SK-N-SH (cell line): ENCODE results near the gene ZNF107. TPM values are rescaled to one million over a fixed set of nuclear protein-coding genes. Genes with fewer than 3 reads are reported as not detected.

Experiments used
- CTCF ChIA-PET: fragments of 300-600, 350-600 bp; formaldehyde crosslinking; extraction: SDS; loops from one replicate; lab custom pipeline; 2021; lab: Yijun Ruan, JAX
- POLR2A ChIA-PET: fragments of 350-600 bp; sonication (Branson Sonifier 250); formaldehyde crosslinking; extraction: SDS; loops from one replicate; lab custom pipeline; 2020; ENCODE audit warnings: antibody characterized with exemption, inconsistent platforms; lab: Yijun Ruan, JAX
- DNase-seq: peaks from one replicate; pipeline ENCODE4 v3.0.0; 2012
- H2AFZ ChIP-seq: fragments of 200-600 bp; sonication (generic); 2 replicates; pipeline ENCODE4 v1.8.1; 2016; ENCODE audit warnings: antibody characterized with exemption, mild to moderate bottlenecking, low read depth
- H3F3A ChIP-seq: fragments of 200-600 bp; sonication (generic); replicated peaks from 2 replicates; pipeline ENCODE3; 2016; ENCODE audit warnings: antibody characterized with exemption, mild to moderate bottlenecking; ENCODE audit not compliant: insufficient read depth
- H3K27ac ChIP-seq, 2 experiments: fragments of 200-500 bp in 1 of 2; fragments of 200-600 bp in 1 of 2; sonication (Bioruptor generic) in 1 of 2; sonication (generic), shearing (Covaris generic) in 1 of 2; 2 replicates each; pipeline versions ENCODE4 v1.5.1 to v1.6.1; 2014 to 2016; ENCODE audit warnings: low read depth in 2 of 2, inconsistent platforms in 1 of 2, low read length in 1 of 2, mild to moderate bottlenecking in 1 of 2, mixed read lengths in 1 of 2
- H3K27me3 ChIP-seq: fragments of 200-600 bp; sonication (generic), shearing (Covaris generic); 2 replicates; pipeline ENCODE4 v1.6.1; 2016; ENCODE audit warnings: mixed run types; ENCODE audit not compliant: insufficient read depth
- H3K36me3 ChIP-seq, 2 experiments: fragments of 200-500 bp in 1 of 2; fragments of 200-600 bp in 1 of 2; sonication (Bioruptor generic) in 1 of 2; sonication (generic) in 1 of 2; replicated peaks in 1 of 2; 2 replicates each; pipeline versions ENCODE3 to v1.5.1; 2014 to 2016; ENCODE audit warnings: low read length in 1 of 2, mild to moderate bottlenecking in 1 of 2; ENCODE audit not compliant: insufficient read depth in 2 of 2, control insufficient read depth in 1 of 2
- H3K4me1 ChIP-seq, 2 experiments: fragments of 200-500 bp in 1 of 2; fragments of 200-600 bp in 1 of 2; sonication (Bioruptor generic) in 1 of 2; sonication (generic), shearing (Covaris generic) in 1 of 2; 2 replicates each; pipeline versions ENCODE4 v1.5.1 to v1.6.1; 2014 to 2016; ENCODE audit warnings: low read depth in 1 of 2, low read length in 1 of 2, mixed run types in 1 of 2; ENCODE audit not compliant: insufficient read depth in 2 of 2, control insufficient read depth in 1 of 2
- H3K4me2 ChIP-seq: fragments of 200-600 bp; sonication (generic), shearing (Covaris generic); 2 replicates; pipeline ENCODE4 v1.6.1; 2017; ENCODE audit warnings: mixed run types
- H3K4me3 ChIP-seq, 2 experiments: fragments of 200-500 bp in 1 of 2; fragments of 200-600 bp in 1 of 2; sonication (Bioruptor generic) in 1 of 2; sonication (generic), shearing (Covaris generic) in 1 of 2; 2 replicates each; pipeline versions ENCODE4 v1.5.1 to v1.8.1; 2014 to 2016; ENCODE audit warnings: low read depth in 2 of 2, inconsistent platforms in 1 of 2, low read length in 1 of 2, mild to moderate bottlenecking in 1 of 2, mixed read lengths in 1 of 2, moderate library complexity in 1 of 2
- H3K79me2 ChIP-seq: fragments of 200-600 bp; sonication (generic); 2 replicates; pipeline ENCODE4 v1.8.1; 2017; ENCODE audit warnings: mild to moderate bottlenecking; ENCODE audit not compliant: insufficient read depth
- H3K9ac ChIP-seq: fragments of 200-600 bp; sonication (generic); 2 replicates; pipeline ENCODE4 v1.6.1; 2017; ENCODE audit warnings: mixed run types
- H3K9me2 ChIP-seq: fragments of 200-600 bp; sonication (generic); 2 replicates; pipeline ENCODE4 v1.6.1; 2017; ENCODE audit warnings: mixed run types
- H3K9me3 ChIP-seq: fragments of 200-600 bp; sonication (generic); 2 replicates; pipeline ENCODE4 v1.6.1; 2017; ENCODE audit warnings: mixed run types, mild to moderate bottlenecking, moderate library complexity
- H4K20me1 ChIP-seq: fragments of 200-600 bp; sonication (generic); 2 replicates; pipeline ENCODE4 v1.6.1; 2017; ENCODE audit warnings: mild to moderate bottlenecking, mixed run types; ENCODE audit not compliant: insufficient read depth
- CHD2 ChIP-seq: fragments of 150-350 bp; IDR thresholded peaks from 2 replicates; pipeline ENCODE4 v1.6.1; 2018; ENCODE audit warnings: low read length; ENCODE audit not compliant: partially characterized antibody
- EP300 ChIP-seq, 2 experiments: IDR thresholded peaks; 2 replicates each; pipeline versions ENCODE4 v1.4.0 to v1.6.1; 2012; ENCODE audit warnings: borderline replicate concordance in 1 of 2, low read depth in 1 of 2, low read length in 1 of 2
- FOSL2 ChIP-seq: IDR thresholded peaks from 2 replicates; pipeline ENCODE4 v1.4.0; 2012; ENCODE audit warnings: low read depth, mild to moderate bottlenecking, moderate library complexity, borderline replicate concordance
- FOXM1 ChIP-seq: IDR thresholded peaks from 2 replicates; pipeline ENCODE4 v1.4.0; 2012; ENCODE audit warnings: low read depth, mild to moderate bottlenecking
- GATA2 ChIP-seq: sonication (generic); formaldehyde crosslinking; IDR thresholded peaks from 2 replicates; pipeline ENCODE4 v1.5.0; 2020; ENCODE audit warnings: mild to moderate bottlenecking, missing genetic modification reagents
- MXI1 ChIP-seq: IDR thresholded peaks from 2 replicates; pipeline ENCODE4 v1.6.1; 2012; ENCODE audit warnings: mild to moderate bottlenecking, low read depth, low read length, improper control_type of control experiment
- NRF1 ChIP-seq: IDR thresholded peaks from 2 replicates; pipeline ENCODE4 v1.6.1; 2012; ENCODE audit warnings: low read depth, mild to moderate bottlenecking, low read length
- RAD21 ChIP-seq: IDR thresholded peaks from 2 replicates; pipeline ENCODE4 v1.6.1; 2012; ENCODE audit warnings: mild to moderate bottlenecking, low read length
- RCOR1 ChIP-seq: fragments of 150-350 bp; IDR thresholded peaks from 2 replicates; pipeline ENCODE4 v1.6.1; 2017; ENCODE audit warnings: antibody characterized with exemption, low read length
- SMC3 ChIP-seq: IDR thresholded peaks from 2 replicates; pipeline ENCODE4 v1.6.1; 2012; ENCODE audit warnings: low read depth, low read length, improper control_type of control experiment
- TAF1 ChIP-seq: IDR thresholded peaks from 2 replicates; pipeline ENCODE4 v1.6.1; 2012; ENCODE audit warnings: low read depth, mild to moderate bottlenecking, low read length, moderate library complexity, borderline replicate concordance
- TEAD4 ChIP-seq: IDR thresholded peaks from 2 replicates; pipeline ENCODE4 v1.4.0; 2012; ENCODE audit warnings: mild to moderate bottlenecking, borderline replicate concordance; ENCODE audit not compliant: insufficient read depth
- WGBS: methylation state at CpG from one replicate; pipeline ENCODE4 v1.1.6; 2017; ENCODE audit warnings: low lambda C conversion rate; 5-methylcytosine and 5-hydroxymethylcytosine counted together
- polyA plus RNA-seq, 3 experiments: library from polyadenylated mRNA; depleted of rRNA; stranded (reverse); fragments of >200 nt; gene quantifications; 2 replicates each; pipeline ENCODE4 v1.2.3, GENCODE V29; 2012
- TF ChIP-seq, protein P1 (sequence below): IDR thresholded peaks from 2 replicates; pipeline ENCODE4 v1.6.1; 2012; ENCODE audit warnings: mild to moderate bottlenecking, low read depth, low read length, moderate library complexity
- TF ChIP-seq, protein P2 (sequence below): IDR thresholded peaks from 2 replicates; pipeline ENCODE4 v1.4.0; 2012; ENCODE audit warnings: low read depth, borderline replicate concordance
- TF ChIP-seq, protein P3 (sequence below): fragments of 200-600 bp; sonication (generic); IDR thresholded peaks from 2 replicates; pipeline ENCODE4 v1.6.1; 2017; ENCODE audit warnings: antibody characterized with exemption, mild to moderate bottlenecking, moderate library complexity
- TF ChIP-seq, protein P4 (sequence below): IDR thresholded peaks from 2 replicates; pipeline ENCODE4; 2012

Gene ZNF107
- polyA plus RNA-seq, 1 of the 3 experiments (the other 2 are of a cell fraction), result 2.0 TPM

DNA sequence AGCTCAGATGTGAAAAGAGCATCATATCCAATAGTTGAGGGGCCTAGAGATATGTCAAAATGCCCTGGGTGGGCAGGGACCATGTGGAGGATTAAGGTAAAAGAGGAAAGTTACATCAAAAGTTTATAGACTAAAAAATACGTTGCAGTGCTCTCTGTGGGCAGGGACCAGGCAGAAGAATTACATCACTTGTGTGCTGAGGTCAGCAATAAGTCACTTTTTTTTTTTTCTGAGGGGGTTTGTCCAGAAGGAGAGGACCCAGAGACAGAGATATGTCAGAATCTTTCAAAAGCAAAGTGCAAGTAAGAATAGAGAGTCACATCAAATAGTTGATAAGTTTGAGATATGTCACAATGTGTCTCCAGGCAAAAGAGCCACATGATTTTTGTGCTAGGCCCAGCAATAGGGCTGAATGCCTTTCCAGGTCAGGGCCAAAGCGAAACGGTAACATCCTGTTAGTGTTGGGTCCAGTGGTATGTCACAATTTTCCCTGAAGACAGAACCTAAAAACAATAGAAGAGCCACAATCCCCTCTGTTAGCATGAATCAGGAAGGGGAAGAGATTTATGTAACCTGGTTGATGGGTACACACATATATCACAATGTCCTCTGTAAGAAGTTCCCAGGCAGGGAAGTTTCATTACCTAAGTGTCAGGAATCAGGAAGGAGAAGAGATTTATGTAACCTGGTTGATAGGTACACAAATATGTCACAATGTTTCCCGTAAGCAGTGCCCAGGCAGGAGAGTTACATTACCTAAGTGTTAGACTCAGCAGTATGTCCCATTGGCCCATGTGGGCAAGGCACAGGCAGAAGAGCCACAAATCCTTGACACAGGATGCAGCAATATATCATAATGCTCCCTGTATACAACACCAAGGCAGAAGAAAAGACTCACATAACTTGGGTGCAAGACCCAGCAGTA, 28.1 kb upstream of the ZNF107 start (continued):
- TF ChIP-seq, protein P1, sequence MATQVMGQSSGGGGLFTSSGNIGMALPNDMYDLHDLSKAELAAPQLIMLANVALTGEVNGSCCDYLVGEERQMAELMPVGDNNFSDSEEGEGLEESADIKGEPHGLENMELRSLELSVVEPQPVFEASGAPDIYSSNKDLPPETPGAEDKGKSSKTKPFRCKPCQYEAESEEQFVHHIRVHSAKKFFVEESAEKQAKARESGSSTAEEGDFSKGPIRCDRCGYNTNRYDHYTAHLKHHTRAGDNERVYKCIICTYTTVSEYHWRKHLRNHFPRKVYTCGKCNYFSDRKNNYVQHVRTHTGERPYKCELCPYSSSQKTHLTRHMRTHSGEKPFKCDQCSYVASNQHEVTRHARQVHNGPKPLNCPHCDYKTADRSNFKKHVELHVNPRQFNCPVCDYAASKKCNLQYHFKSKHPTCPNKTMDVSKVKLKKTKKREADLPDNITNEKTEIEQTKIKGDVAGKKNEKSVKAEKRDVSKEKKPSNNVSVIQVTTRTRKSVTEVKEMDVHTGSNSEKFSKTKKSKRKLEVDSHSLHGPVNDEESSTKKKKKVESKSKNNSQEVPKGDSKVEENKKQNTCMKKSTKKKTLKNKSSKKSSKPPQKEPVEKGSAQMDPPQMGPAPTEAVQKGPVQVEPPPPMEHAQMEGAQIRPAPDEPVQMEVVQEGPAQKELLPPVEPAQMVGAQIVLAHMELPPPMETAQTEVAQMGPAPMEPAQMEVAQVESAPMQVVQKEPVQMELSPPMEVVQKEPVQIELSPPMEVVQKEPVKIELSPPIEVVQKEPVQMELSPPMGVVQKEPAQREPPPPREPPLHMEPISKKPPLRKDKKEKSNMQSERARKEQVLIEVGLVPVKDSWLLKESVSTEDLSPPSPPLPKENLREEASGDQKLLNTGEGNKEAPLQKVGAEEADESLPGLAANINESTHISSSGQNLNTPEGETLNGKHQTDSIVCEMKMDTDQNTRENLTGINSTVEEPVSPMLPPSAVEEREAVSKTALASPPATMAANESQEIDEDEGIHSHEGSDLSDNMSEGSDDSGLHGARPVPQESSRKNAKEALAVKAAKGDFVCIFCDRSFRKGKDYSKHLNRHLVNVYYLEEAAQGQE, result no peak
- no peak for TF ChIP-seq FOXM1

DNA sequence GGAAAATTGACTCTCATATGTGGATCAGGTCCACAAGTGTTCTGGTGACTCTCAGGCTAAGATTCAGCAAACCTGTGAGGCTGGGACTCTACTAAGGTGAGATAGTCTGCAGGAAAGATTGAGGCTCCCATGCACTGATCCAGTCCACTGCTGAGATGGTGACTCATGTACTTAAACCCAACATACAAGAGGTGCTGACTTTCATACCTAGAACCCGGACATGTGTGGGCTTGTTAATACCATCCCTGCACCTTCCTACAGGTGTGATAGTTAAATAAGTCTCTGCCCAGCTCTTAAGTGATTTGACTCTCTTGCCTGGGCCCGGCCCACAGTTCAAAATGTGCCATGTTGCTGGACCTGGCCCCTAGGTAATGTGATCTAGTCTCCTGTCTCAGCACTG, 27.1 kb upstream of the ZNF107 start:
- no peak overlapping the region for H3K27ac ChIP-seq
- no peaks in the 10 kb centered on the region for H3K79me2 ChIP-seq
- H3K36me3 ChIP-seq, result no peaks in the 10 kb centered on the region
- ChIA-PET POLR2A (no interaction called here), CTCF (no interaction called here)
- H3K9me2 ChIP-seq, result no peaks in the 10 kb centered on the region
- H2AFZ ChIP-seq, result no peak overlapping the region
- H3K4me1 ChIP-seq, result no peaks in the 10 kb centered on the region
- DNase-seq, result no peak
- no peaks in the 10 kb centered on the region for H3F3A ChIP-seq
- no peak overlapping the region for H3K4me3 ChIP-seq
- no peaks in the 10 kb centered on the region for H4K20me1 ChIP-seq
- WGBS, result 0% methylated on average over 2 of the region's 2 CpGs
- H3K27me3 ChIP-seq, result no peaks in the 10 kb centered on the region
- no peak overlapping the region for H3K9ac ChIP-seq
- no peak overlapping the region for H3K4me2 ChIP-seq
- H3K9me3 ChIP-seq, result no peaks in the 10 kb centered on the region
- TF ChIP-seq, protein P2, sequence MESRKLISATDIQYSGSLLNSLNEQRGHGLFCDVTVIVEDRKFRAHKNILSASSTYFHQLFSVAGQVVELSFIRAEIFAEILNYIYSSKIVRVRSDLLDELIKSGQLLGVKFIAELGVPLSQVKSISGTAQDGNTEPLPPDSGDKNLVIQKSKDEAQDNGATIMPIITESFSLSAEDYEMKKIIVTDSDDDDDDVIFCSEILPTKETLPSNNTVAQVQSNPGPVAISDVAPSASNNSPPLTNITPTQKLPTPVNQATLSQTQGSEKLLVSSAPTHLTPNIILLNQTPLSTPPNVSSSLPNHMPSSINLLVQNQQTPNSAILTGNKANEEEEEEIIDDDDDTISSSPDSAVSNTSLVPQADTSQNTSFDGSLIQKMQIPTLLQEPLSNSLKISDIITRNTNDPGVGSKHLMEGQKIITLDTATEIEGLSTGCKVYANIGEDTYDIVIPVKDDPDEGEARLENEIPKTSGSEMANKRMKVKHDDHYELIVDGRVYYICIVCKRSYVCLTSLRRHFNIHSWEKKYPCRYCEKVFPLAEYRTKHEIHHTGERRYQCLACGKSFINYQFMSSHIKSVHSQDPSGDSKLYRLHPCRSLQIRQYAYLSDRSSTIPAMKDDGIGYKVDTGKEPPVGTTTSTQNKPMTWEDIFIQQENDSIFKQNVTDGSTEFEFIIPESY, result no peak
- TF ChIP-seq GATA2 (CRISPR knock-in tag) (no peak), SMC3 (no peak), RCOR1 (no peak), NRF1 (no peak), RAD21 (no peak), MXI1 (no peak), CHD2 (no peak), FOSL2 (no peak), EP300 (IDR thresholded peaks at IDR 0.05; ENCODE audit: borderline replicate concordance in 1 of 2, low read depth in 1 of 2, low read length in 1 of 2) (no peak), TEAD4 (no peak), TAF1 (no peak)
- TF ChIP-seq, protein P3, sequence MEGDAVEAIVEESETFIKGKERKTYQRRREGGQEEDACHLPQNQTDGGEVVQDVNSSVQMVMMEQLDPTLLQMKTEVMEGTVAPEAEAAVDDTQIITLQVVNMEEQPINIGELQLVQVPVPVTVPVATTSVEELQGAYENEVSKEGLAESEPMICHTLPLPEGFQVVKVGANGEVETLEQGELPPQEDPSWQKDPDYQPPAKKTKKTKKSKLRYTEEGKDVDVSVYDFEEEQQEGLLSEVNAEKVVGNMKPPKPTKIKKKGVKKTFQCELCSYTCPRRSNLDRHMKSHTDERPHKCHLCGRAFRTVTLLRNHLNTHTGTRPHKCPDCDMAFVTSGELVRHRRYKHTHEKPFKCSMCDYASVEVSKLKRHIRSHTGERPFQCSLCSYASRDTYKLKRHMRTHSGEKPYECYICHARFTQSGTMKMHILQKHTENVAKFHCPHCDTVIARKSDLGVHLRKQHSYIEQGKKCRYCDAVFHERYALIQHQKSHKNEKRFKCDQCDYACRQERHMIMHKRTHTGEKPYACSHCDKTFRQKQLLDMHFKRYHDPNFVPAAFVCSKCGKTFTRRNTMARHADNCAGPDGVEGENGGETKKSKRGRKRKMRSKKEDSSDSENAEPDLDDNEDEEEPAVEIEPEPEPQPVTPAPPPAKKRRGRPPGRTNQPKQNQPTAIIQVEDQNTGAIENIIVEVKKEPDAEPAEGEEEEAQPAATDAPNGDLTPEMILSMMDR, result no peak
- TF ChIP-seq, protein P4, sequence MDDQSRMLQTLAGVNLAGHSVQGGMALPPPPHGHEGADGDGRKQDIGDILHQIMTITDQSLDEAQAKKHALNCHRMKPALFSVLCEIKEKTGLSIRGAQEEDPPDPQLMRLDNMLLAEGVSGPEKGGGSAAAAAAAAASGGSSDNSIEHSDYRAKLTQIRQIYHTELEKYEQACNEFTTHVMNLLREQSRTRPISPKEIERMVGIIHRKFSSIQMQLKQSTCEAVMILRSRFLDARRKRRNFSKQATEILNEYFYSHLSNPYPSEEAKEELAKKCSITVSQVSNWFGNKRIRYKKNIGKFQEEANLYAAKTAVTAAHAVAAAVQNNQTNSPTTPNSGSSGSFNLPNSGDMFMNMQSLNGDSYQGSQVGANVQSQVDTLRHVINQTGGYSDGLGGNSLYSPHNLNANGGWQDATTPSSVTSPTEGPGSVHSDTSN, result no peak
- TF ChIP-seq, protein P1, result no peak
